GM12878 (cell line): ENCODE results near the gene ACTA2. TPM values are rescaled to one million over a fixed set of nuclear protein-coding genes. Genes with fewer than 3 reads are reported as not detected.
A peak's percentile ranks its signal among the peaks of the same experiment; 100 is the strongest.

Experiments used
- ATF7 ChIP-seq: fragments of 450-650 bp; IDR thresholded peaks from 2 replicates; pipeline ENCODE4 v1.6.1; 2016; ENCODE audit warnings: low read depth, mild to moderate bottlenecking
- BCL3 ChIP-seq: IDR thresholded peaks from 2 replicates; pipeline ENCODE4 v1.6.1; 2011; ENCODE audit warnings: borderline replicate concordance, low read depth, mild to moderate bottlenecking, moderate library complexity, low read length; ENCODE audit not compliant: insufficient read depth, poor library complexity, severe bottlenecking
- CREB1 ChIP-seq: IDR thresholded peaks from 2 replicates; pipeline ENCODE4 v1.6.1; 2012; ENCODE audit warnings: low read depth, mild to moderate bottlenecking, inconsistent platforms
- IRF5 ChIP-seq: fragments of 450-650 bp; IDR thresholded peaks from 2 replicates; pipeline ENCODE4 v1.6.1; 2017; ENCODE audit warnings: borderline replicate concordance
- JUND ChIP-seq: IDR thresholded peaks from 2 replicates; pipeline ENCODE4 v1.6.1; 2012; ENCODE audit warnings: low read depth, mild to moderate bottlenecking, low read length, improper control_type of control experiment, moderate library complexity
- MEF2A ChIP-seq: IDR thresholded peaks from 2 replicates; pipeline ENCODE4 v1.6.1; 2011; ENCODE audit warnings: low read depth, mild to moderate bottlenecking, low read length, moderate library complexity; ENCODE audit not compliant: insufficient read depth
- PRDM15 ChIP-seq: fragments of 450-650 bp; formaldehyde crosslinking; IDR thresholded peaks from 2 replicates; pipeline ENCODE4 v1.4.0; 2020; ENCODE audit warnings: mild to moderate bottlenecking, moderate library complexity
- TAF1 ChIP-seq: IDR thresholded peaks from 2 replicates; pipeline ENCODE4 v1.6.1; 2011; ENCODE audit warnings: mild to moderate bottlenecking, low read depth, low read length, borderline replicate concordance
- TCF3 ChIP-seq: IDR thresholded peaks from 2 replicates; pipeline ENCODE4 v1.6.1; 2012; ENCODE audit warnings: low read depth, mild to moderate bottlenecking, low read length, borderline replicate concordance; ENCODE audit not compliant: insufficient read depth
- ZBTB33 ChIP-seq: fragments of 450-650 bp; IDR thresholded peaks from 2 replicates; pipeline ENCODE4 v1.6.1; 2017; ENCODE audit warnings: mild to moderate bottlenecking
- ZNF274 ChIP-seq: IDR thresholded peaks from one replicate; pipeline ENCODE4 v1.8.0; 2011; ENCODE audit not compliant: insufficient read length, insufficient read depth
- polyA plus RNA-seq, 11 experiments: library from polyadenylated mRNA; depleted of rRNA in 4 of 11; unstranded in 6 of 11; stranded (reverse) in 5 of 11; fragments of >200 nt; fragmentation: Nextera tagmentation in 4 of 11; fragmentation: Illumina TruSeq in 1 of 11; extraction: Ambion mirVana in 4 of 11; extraction: Trizol in 1 of 11; gene quantifications; 1 replicate in 1 of 11; 2 replicates in 10 of 11; pipeline versions ENCODE4 v1.2.1 to v1.2.3, GENCODE V29; 2011 to 2016; ENCODE audit warnings: inconsistent platforms in 2 of 11, missing spikeins in 2 of 11, low read depth in 1 of 11
- total RNA-seq, 4 experiments: library from RNA; depleted of rRNA in 3 of 4; stranded (reverse); fragments of >200 nt in 3 of 4; fragmentation: Illumina TruSeq in 1 of 4; extraction: Trizol in 1 of 4; gene quantifications; 2 replicates each; pipeline versions ENCODE4 v1.2.1 to v1.2.3, GENCODE V29; 2013 to 2021
- TF ChIP-seq, protein P1 (sequence below): IDR thresholded peaks from 2 replicates; pipeline ENCODE4 v1.6.1; 2011; ENCODE audit warnings: borderline replicate concordance, low read depth, mild to moderate bottlenecking, moderate library complexity, mixed read lengths, low read length; ENCODE audit not compliant: insufficient read depth; ENCODE audit errors: extremely low read length
- TF ChIP-seq, protein P2 (sequence below): fragments of 450-650 bp; IDR thresholded peaks from 2 replicates; pipeline ENCODE4 v1.6.1; 2017; ENCODE audit warnings: antibody characterized with exemption, mild to moderate bottlenecking, moderate library complexity

The ACTA2 gene
- total and polyA plus RNA-seq, 10 of the 15 experiments (the other 5 are each of a cell fraction or from before 2014, with no cell fraction given) = 7.4 to 78.2 (median 32.4) TPM

- TF ChIP-seq PRDM15 (CRISPR knock-in tag) = no peak
- TF ChIP-seq TCF3 = no peak
- TF ChIP-seq TAF1 = no peak
- TF ChIP-seq IRF5 = no peak
- no peak for TF ChIP-seq CREB1
- no peak for TF ChIP-seq MEF2A
- no peak for TF ChIP-seq ZBTB33
- TF ChIP-seq, protein P1, sequence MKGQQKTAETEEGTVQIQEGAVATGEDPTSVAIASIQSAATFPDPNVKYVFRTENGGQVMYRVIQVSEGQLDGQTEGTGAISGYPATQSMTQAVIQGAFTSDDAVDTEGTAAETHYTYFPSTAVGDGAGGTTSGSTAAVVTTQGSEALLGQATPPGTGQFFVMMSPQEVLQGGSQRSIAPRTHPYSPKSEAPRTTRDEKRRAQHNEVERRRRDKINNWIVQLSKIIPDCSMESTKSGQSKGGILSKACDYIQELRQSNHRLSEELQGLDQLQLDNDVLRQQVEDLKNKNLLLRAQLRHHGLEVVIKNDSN = no peak
- TF ChIP-seq, protein P2, sequence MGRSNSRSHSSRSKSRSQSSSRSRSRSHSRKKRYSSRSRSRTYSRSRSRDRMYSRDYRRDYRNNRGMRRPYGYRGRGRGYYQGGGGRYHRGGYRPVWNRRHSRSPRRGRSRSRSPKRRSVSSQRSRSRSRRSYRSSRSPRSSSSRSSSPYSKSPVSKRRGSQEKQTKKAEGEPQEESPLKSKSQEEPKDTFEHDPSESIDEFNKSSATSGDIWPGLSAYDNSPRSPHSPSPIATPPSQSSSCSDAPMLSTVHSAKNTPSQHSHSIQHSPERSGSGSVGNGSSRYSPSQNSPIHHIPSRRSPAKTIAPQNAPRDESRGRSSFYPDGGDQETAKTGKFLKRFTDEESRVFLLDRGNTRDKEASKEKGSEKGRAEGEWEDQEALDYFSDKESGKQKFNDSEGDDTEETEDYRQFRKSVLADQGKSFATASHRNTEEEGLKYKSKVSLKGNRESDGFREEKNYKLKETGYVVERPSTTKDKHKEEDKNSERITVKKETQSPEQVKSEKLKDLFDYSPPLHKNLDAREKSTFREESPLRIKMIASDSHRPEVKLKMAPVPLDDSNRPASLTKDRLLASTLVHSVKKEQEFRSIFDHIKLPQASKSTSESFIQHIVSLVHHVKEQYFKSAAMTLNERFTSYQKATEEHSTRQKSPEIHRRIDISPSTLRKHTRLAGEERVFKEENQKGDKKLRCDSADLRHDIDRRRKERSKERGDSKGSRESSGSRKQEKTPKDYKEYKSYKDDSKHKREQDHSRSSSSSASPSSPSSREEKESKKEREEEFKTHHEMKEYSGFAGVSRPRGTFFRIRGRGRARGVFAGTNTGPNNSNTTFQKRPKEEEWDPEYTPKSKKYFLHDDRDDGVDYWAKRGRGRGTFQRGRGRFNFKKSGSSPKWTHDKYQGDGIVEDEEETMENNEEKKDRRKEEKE = no peak
- 0 out of 2 replicates have a peak, but pooled peaks have one; percentile 31 for TF ChIP-seq ATF7
- no peak for TF ChIP-seq JUND
- TF ChIP-seq BCL3 = no peak
- no peak for TF ChIP-seq ZNF274
These were observed 17.5 kb downstream of the ACTA2 start (continued) for GRCh38 chr10:88934900-88935672.
